H4 (cell line): ENCODE results near the gene TSPOAP1. TPM values are rescaled to one million over a fixed set of nuclear protein-coding genes. Genes with fewer than 3 reads are reported as not detected.
A peak's percentile ranks its signal among the peaks of the same experiment; 100 is the strongest.

ENCODE experiments used
- DNase-seq: peaks from one replicate; pipeline ENCODE4 v3.0.0-alpha.2; 2015; ENCODE audit warnings: low spot score
- total RNA-seq: library from RNA; depleted of rRNA; stranded (reverse); fragments of >200 nt; shearing (Covaris generic); gene quantifications from 2 replicates; pipeline ENCODE4 v1.2.3, GENCODE V29; 2014

TSPOAP1 gene
- total RNA-seq, 1 experiment from 2014 or later: not detected

GRCh38 chr17:58304750-58305486 lies 23.7 kb downstream of the TSPOAP1 start:
- DNase-seq: no peak

- DNase-seq: peak; percentile 70
Measured at GRCh38 chr17:58303971-58304749, 24.4 kb downstream of the TSPOAP1 start.

- DNase-seq: no peak
Measured at GRCh38 chr17:58302919-58303585, 25.5 kb downstream of the TSPOAP1 start.

- DNase-seq: no peak
Measured at GRCh38 chr17:58302171-58302918, 26.2 kb downstream of the TSPOAP1 start.

- DNase-seq: no peak
Measured at GRCh38 chr17:58301504-58302150, 27.0 kb downstream of the TSPOAP1 start.

GRCh38 chr17:58300336-58300735 lies 28.3 kb downstream of the TSPOAP1 start:
- no peak for DNase-seq

- DNase-seq: no peak
Measured at GRCh38 chr17:58294034-58294433, 34.6 kb downstream of the TSPOAP1 start.

- no peak for DNase-seq
Measured at GRCh38 chr17:58291246-58291645, 37.3 kb downstream of the TSPOAP1 start.

- DNase-seq: no peak
Measured at GRCh38 chr17:58289869-58290268, 38.7 kb downstream of the TSPOAP1 start.

- DNase-seq: no peak
Measured at GRCh38 chr17:58285422-58285810, 43.2 kb downstream of the TSPOAP1 start.

GRCh38 chr17:58284613-58285421 lies 43.8 kb downstream of the TSPOAP1 start:
- no peak for DNase-seq

- DNase-seq: no peak
Measured at GRCh38 chr17:58283674-58284612, 44.7 kb downstream of the TSPOAP1 start.

GRCh38 chr17:58282442-58282841 lies 46.2 kb downstream of the TSPOAP1 start:
- DNase-seq: no peak

- no peak for DNase-seq
Measured at GRCh38 chr17:58281511-58282011, 47.0 kb downstream of the TSPOAP1 start.

- no peak for DNase-seq
Measured at GRCh38 chr17:58280480-58281217, 47.9 kb downstream of the TSPOAP1 start, which contains the start of gene MPO. Gene MPO, minus strand, starts transcription at chr17:58280935. Its CDS starts 177 bp downstream, at chr17:58280758.

- DNase-seq: no peak
Measured at GRCh38 chr17:58279736-58280479, 48.7 kb downstream of the TSPOAP1 start.

- DNase-seq: no peak
Measured at GRCh38 chr17:58279016-58279711, 49.4 kb downstream of the TSPOAP1 start.
